ENCODE results near the gene RAPGEF3.

The RAPGEF3 gene

GRCh38 chr12:47791874-47792273, 33.2 kb upstream of the RAPGEF3 start:
- FAIRE-seq (no peak), DNase-seq (ENCODE audit: insufficient read length, low spot score) (no peak)
- TF ChIP-seq TAF1 (IDR thresholded peaks at IDR 0.05; ENCODE audit: low read depth, low read length) (no peak), SPI1 (IDR thresholded peaks at IDR 0.05; ENCODE audit: low read depth, low read length) (no peak), POU2F2 (IDR thresholded peaks at IDR 0.05; ENCODE audit: low read depth, low read length) (no peak), POLR2AphosphoS5 (IDR thresholded peaks at IDR 0.05; ENCODE audit: low read depth, low read length) (no peak), POLR2A (IDR thresholded peaks at IDR 0.05; ENCODE audit: low read depth, low read length) (no peak), PAX5 (IDR thresholded peaks at IDR 0.05; ENCODE audit: insufficient read depth, low read length, severe bottlenecking) (no peak)

GRCh38 chr12:47791351-47791746, 32.7 kb upstream of the RAPGEF3 start:
- TF ChIP-seq POLR2A (IDR thresholded peaks at IDR 0.05; ENCODE audit: low read depth, low read length) (no peak), SPI1 (IDR thresholded peaks at IDR 0.05; ENCODE audit: low read depth, low read length) (no peak), POLR2AphosphoS5 (IDR thresholded peaks at IDR 0.05; ENCODE audit: low read depth, low read length) (no peak), POU2F2 (IDR thresholded peaks at IDR 0.05; ENCODE audit: low read depth, low read length) (no peak), TAF1 (IDR thresholded peaks at IDR 0.05; ENCODE audit: low read depth, low read length) (no peak)
- DNase-seq (ENCODE audit: insufficient read length, low spot score) = no peak
- FAIRE-seq = no peak

- FAIRE-seq = no peak
- DNase-seq (ENCODE audit: insufficient read length, low spot score) = no peak
- TF ChIP-seq TAF1 (IDR thresholded peaks at IDR 0.05; ENCODE audit: low read depth, low read length) (no peak), PAX5 (IDR thresholded peaks at IDR 0.05; ENCODE audit: insufficient read depth, low read length, severe bottlenecking) (no peak), POLR2A (IDR thresholded peaks at IDR 0.05; ENCODE audit: low read depth, low read length) (no peak), SPI1 (IDR thresholded peaks at IDR 0.05; ENCODE audit: low read depth, low read length) (no peak), POU2F2 (IDR thresholded peaks at IDR 0.05; ENCODE audit: low read depth, low read length) (no peak), POLR2AphosphoS5 (IDR thresholded peaks at IDR 0.05; ENCODE audit: low read depth, low read length) (no peak)
Measured at GRCh38 chr12:47790676-47791350, 32.1 kb upstream of the RAPGEF3 start.

GRCh38 chr12:47789712-47790489, 31.2 kb upstream of the RAPGEF3 start:
- FAIRE-seq = no peak

GRCh38 chr12:47789141-47789540, 30.5 kb upstream of the RAPGEF3 start:
- DNase-seq (ENCODE audit: insufficient read length, low spot score) (no peak), FAIRE-seq (no peak)
- no peak for TF ChIP-seq POU2F2 (IDR thresholded peaks at IDR 0.05; ENCODE audit: low read depth, low read length)
- TF ChIP-seq TAF1 (IDR thresholded peaks at IDR 0.05; ENCODE audit: low read depth, low read length) = no peak
- no peak for TF ChIP-seq PAX5 (IDR thresholded peaks at IDR 0.05; ENCODE audit: insufficient read depth, low read length, severe bottlenecking)
- TF ChIP-seq POLR2A (IDR thresholded peaks at IDR 0.05; ENCODE audit: low read depth, low read length) = no peak
- no peak for TF ChIP-seq SPI1 (IDR thresholded peaks at IDR 0.05; ENCODE audit: low read depth, low read length)
- no peak for TF ChIP-seq POLR2AphosphoS5 (IDR thresholded peaks at IDR 0.05; ENCODE audit: low read depth, low read length)

More at GRCh38 chr12:47789712-47790489, 31.2 kb upstream of the RAPGEF3 start:
- no peak for DNase-seq (ENCODE audit: insufficient read length, low spot score)
- TF ChIP-seq TAF1 (IDR thresholded peaks at IDR 0.05; ENCODE audit: low read depth, low read length) (no peak), SPI1 (IDR thresholded peaks at IDR 0.05; ENCODE audit: low read depth, low read length) (no peak), POU2F2 (IDR thresholded peaks at IDR 0.05; ENCODE audit: low read depth, low read length) (no peak), POLR2AphosphoS5 (IDR thresholded peaks at IDR 0.05; ENCODE audit: low read depth, low read length) (no peak), PAX5 (IDR thresholded peaks at IDR 0.05; ENCODE audit: insufficient read depth, low read length, severe bottlenecking) (no peak), POLR2A (IDR thresholded peaks at IDR 0.05; ENCODE audit: low read depth, low read length) (no peak)

GRCh38 chr12:47787596-47788319, 29.1 kb upstream of the RAPGEF3 start:
- TF ChIP-seq POLR2A (IDR thresholded peaks at IDR 0.05; ENCODE audit: low read depth, low read length) (no peak), POLR2AphosphoS5 (IDR thresholded peaks at IDR 0.05; ENCODE audit: low read depth, low read length) (no peak), SPI1 (IDR thresholded peaks at IDR 0.05; ENCODE audit: low read depth, low read length) (no peak), PAX5 (IDR thresholded peaks at IDR 0.05; ENCODE audit: insufficient read depth, low read length, severe bottlenecking) (no peak), POU2F2 (IDR thresholded peaks at IDR 0.05; ENCODE audit: low read depth, low read length) (no peak), TAF1 (IDR thresholded peaks at IDR 0.05; ENCODE audit: low read depth, low read length) (no peak)
- DNase-seq (ENCODE audit: insufficient read length, low spot score) = no peak
- no peak for FAIRE-seq

GRCh38 chr12:47786662-47787280, 28.1 kb upstream of the RAPGEF3 start:
- no peak for TF ChIP-seq SPI1 (IDR thresholded peaks at IDR 0.05; ENCODE audit: low read depth, low read length)
- no peak for TF ChIP-seq POLR2A (IDR thresholded peaks at IDR 0.05; ENCODE audit: low read depth, low read length)
- TF ChIP-seq TAF1 (IDR thresholded peaks at IDR 0.05; ENCODE audit: low read depth, low read length) = no peak
- TF ChIP-seq POLR2AphosphoS5 (IDR thresholded peaks at IDR 0.05; ENCODE audit: low read depth, low read length) = no peak
- TF ChIP-seq POU2F2 (IDR thresholded peaks at IDR 0.05; ENCODE audit: low read depth, low read length) = no peak
- no peak for TF ChIP-seq PAX5 (IDR thresholded peaks at IDR 0.05; ENCODE audit: insufficient read depth, low read length, severe bottlenecking)
- FAIRE-seq (no peak), DNase-seq (ENCODE audit: insufficient read length, low spot score) (no peak)

- DNase-seq (ENCODE audit: insufficient read length, low spot score) = no peak
- TF ChIP-seq POLR2A (IDR thresholded peaks at IDR 0.05; ENCODE audit: low read depth, low read length) = no peak
- TF ChIP-seq POLR2AphosphoS5 (IDR thresholded peaks at IDR 0.05; ENCODE audit: low read depth, low read length) = no peak
- no peak for TF ChIP-seq SPI1 (IDR thresholded peaks at IDR 0.05; ENCODE audit: low read depth, low read length)
- no peak for TF ChIP-seq POU2F2 (IDR thresholded peaks at IDR 0.05; ENCODE audit: low read depth, low read length)
- TF ChIP-seq PAX5 (IDR thresholded peaks at IDR 0.05; ENCODE audit: insufficient read depth, low read length, severe bottlenecking) = no peak
- no peak for TF ChIP-seq TAF1 (IDR thresholded peaks at IDR 0.05; ENCODE audit: low read depth, low read length)
- FAIRE-seq = no peak
Measured at GRCh38 chr12:47785887-47786661, 27.4 kb upstream of the RAPGEF3 start.

All from GM12891 (cell line).